ENCODE data around the gene STAM.
A peak's percentile ranks its signal among the peaks of the same experiment; 100 is the strongest.
"Not testable (repeated sequence)": the region's sequence is repeated elsewhere in the genome, so short reads cannot be mapped to it uniquely, and the experiment has no call there.

Gene STAM

GRCh38 chr10:17643755-17644484 is at the start of gene STAM:
Gene STAM (plus strand): TSS chr10:17644151. CDS start chr10:17644340, 189 bp downstream.
- peak; percentile 94 for DNase-seq

DNA sequence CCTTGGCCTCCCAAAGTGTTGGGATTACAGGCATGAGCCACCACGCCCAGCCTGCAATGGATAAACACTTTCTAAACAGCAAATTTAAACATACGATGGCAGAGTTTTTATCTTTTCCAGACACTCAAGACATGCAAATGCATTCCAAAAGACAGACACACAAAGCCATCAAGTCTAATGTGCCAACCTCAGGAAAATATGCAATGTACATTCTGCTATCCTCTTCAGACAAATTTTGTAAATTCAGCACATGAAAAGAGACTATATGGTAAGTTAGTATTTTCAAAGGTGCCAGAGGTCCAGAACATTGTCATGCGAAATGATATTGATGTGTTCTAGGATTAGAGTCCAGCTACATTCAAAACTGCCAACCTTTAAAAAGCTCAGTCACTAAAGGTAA is 46.6 kb upstream of the STAM start:
- DNase-seq = no peak

DNA sequence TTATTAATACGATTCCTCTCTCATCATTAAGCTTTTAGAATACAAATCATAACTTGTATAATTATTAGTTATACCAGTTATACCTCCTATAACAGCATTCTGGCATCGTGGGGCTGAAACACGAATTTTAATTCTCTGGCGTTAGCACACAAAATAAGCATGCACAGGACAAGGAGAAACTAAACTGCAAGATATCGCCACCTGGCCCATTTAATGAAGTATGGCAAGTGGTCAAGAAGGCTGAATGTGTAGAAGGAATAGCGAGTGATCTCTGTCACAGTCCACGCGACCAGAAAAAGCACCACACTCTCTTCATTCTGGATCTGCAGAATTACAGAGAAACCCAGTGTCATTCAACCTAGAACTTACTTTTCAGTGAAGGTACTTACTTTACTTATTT is 44.9 kb upstream of the STAM start:
- DNase-seq = peak; percentile 57

DNA sequence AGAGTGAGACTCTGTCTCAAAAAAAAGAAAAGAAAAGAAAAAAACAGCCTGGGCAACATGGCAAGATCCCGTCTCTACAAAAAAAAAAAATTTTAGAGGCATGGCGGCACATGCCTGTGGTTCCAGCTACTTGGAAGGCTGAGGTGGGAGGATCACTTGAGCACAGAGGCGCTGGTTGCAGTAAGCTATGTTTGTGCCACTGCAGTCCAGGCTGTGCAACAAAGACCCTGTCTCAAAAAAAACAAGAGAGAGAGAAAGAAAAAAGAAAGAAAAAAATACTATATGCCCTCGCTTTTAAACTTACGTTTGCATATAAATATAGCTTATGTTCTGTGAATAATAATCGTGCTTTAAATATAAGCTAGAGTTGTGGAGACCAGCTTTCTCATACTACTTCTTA is 38.0 kb upstream of the STAM start:
- DNase-seq = no peak

- DNase-seq = no peak
Measured at GRCh38 chr10:17606547-17607040, 37.4 kb upstream of the STAM start.

- no peak for DNase-seq
Measured at GRCh38 chr10:17607060-17607459, 36.9 kb upstream of the STAM start.

GRCh38 chr10:17607603-17608332 is 36.2 kb upstream of the STAM start:
- peak; percentile 59 for DNase-seq

DNA sequence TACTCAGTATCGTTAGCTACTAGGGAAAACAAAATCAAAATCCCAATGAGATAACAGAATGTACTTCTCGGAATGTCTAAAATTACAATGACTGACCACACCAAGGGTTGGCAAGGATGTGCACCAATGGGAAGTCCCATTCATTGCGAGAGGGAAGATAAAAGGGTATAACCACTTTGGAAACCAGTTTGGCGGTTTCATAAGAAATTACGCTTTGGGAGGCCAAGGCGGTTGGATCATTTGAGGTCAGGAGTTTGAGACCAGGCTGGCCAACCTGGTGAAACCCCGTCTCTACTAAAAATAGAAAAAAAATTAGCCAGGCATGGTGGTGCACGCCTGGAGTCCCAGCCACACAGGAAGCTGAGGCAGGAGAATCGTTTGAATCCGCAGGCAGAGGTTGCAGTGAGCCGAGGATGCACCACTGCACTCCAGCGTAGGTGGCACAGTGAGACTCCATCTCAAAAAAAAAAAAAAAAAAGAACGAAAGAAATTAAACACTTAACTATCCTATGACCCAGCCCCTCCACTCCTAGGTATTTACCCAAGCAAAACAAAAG is 34.4 kb upstream of the STAM start:
- no peak for DNase-seq

DNA sequence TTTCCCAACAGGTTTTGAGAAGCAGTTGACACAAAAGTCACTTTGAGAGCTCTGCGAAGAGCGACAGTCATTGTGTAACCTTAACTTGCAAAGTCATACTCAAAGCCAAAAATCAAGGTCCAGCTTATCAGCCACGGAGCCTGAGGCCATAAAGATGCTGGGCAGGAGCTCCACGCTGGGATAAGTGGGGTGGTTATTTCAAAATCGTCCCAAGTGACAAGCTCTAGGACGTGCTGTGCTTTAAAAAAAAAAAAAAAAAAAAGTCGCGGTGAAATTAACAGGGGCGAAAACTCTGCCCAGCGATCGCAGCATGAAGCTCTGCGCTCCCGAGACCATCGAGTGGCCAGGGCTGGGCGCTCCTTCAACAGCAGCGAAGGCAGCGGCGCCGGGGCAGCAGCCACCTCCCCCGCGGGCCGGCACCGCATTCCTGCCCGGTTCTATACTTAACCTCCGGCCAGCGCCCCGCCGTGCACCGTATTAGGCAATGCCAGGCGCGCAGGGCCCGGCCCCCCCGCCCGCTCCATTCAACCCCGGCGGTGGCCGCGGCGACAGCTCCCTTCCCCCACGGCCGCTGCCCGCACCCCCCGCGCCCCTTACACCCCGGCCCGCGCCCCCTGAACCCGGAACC is 27.4 kb upstream of the STAM start:
- DNase-seq = peak; percentile 39

DNA sequence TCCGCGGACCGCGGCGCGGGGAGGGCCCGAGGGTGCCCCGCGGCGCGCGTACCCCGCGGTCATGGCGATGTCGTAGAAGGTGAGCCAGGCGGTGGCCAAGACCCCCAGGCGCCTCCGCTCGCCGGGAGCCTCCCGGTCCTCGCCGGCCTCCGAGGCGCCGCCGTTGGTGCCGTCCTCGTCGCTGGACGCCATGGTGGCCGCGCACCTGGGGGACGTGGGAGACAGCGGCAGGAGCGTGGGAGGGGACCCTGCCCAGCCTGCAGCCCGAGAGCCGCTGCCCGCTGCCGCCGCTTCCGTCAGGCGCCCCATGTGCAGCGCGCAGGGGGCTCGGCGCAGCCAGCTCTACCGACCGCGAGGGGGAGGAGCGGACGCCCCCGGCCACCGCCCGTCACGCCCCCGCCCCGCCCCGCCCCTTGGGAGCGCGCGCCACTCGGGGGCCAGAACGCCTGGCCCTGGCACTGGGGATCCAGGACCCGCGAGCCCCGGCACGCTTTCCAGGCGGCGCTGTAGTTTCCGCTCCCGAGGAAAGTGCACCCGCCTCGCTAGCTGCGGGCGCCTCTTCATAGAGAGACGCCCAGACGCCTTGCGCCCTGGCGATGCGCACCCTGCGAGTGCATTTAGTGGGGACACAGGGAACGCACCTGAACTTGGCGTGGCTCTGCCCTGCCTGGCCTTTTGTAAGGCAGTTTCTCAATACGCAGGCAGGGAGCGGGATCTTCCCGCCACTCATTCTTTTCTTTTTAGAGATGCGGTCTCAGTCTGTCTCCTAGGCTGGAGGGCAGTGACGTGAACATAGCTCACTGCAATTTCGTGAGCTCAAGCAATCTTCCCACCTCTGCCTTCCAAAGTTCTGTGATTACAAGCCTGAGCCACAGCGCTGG is 26.7 kb upstream of the STAM start, which contains the start of gene HACD1:
Gene HACD1 (minus strand): TSS at position 344 of the 881 bp plus-strand sequence. CDS start 35 bp downstream, at position 309.
- peak; percentile 67 for DNase-seq

DNA sequence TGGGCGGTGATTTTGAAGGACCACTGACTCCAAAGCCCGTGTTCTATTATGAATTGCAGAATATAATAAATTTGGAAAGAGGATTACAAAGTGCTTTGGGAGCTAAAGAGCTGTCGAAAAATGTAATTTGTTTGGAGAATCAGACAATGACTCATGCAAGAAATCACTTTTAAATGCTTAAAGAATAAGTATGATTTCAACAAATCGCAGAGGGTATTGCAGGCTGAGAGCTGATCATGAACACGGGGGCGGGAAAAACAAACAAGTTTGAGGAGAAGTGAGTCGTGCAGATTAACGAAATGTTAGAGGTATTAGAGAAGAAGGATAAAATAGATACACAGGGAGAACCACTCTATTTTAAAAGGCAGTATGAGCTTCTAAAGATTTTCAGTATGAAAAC is 21.9 kb upstream of the STAM start:
- peak; percentile 20 for DNase-seq

- no peak for DNase-seq
Measured at GRCh38 chr10:17624996-17625395, 19.0 kb upstream of the STAM start.

DNA sequence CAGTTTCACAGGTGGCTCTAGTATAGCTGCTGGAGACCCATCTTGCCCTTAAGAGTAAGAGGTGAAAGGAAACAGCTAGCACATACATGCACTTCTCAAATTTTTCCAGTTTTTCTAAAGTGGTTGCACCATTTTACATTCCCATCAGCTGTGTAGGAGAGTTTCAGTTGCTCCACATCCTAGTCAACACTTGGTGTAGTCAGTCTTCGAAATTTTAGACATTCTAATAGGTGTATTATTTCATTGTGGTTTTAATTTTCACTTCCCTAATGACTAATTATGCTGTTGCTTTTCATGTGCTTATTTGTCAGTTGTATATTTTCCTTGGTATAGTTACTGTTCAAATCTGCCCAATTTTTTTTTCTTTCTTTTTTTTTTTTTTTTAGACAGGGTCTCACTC is 17.3 kb upstream of the STAM start:
- no peak for DNase-seq

DNA sequence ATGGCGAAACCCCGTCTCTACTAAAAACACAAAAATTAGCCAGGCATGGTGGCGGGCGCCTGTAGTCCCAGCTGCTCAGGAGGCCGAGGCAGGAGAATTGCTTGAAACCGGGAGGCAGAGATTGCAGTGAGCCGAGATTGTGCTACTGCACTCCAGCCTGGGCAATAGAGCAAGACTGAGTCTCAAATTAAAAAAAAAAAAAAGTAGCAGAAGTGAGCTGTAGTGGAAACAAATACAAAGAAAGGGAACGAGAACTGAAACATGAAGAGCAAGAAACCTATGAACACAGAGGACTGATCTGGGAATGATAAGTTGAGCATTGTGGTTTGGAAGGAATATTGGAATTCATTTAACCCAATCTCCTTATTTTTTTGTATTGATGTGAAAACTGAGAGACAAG is 11.4 kb upstream of the STAM start:
- not testable (repeated sequence) for DNase-seq

DNA sequence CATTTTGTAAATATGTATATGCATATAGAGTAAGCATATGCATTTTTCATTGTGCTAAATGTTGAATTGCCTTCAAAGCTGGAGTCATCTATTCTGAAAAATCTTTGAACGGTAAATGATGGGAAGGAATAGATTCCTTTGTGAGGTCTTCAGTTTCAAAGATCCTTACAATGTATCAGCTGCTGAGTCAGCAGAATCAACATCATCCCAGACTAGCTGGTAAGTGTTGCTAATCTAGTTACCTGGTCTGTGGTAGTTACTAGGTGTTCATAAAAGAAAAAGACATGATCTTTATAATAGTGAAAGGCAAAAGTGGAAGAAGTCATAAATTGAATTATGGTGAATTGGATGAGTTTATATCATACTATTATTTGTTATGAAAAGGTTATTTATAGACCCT is 10.6 kb upstream of the STAM start:
- DNase-seq = no peak

DNA sequence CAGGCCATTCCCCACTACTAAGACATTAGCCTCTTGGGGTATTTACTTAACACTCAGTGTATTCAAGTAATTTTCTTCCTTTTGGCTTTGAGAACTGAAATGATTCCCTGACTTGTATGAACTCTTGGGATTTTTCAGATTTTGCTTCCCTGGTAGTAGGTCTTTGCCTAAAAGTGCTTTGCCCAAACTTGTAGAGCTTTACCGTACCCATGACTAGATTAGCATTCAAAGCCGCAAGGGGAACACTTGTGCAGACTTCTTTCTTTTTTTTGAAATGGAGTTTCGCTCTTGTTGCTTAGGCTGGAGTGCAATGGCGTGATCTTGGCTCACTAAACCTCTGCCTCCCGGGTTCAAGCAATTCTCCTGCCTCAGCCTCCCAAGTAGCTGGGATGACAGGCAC is 6.1 kb upstream of the STAM start:
- no peak for DNase-seq

DNA sequence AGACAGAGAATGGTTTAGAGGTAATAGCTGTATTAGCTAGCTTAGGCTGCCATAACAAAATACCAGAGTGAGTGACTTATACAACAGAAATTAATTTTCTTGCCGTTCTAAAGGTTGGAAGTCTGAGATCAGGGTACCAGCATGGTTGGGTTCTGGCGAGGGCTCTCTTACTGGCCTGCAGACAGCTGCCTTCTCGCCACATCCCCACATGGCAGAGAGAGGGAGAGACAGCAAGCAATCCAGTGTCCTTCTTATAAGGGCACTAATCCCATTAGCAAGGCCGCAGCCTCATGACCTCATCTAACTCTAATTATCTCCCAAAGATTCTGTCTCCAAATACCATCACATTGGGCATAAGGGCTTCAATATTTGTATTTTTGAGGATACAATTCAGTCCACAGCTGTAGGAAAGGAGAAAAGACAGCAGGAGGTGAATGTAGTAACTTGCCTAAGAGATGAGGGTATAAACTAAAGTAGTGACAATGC is 3.6 kb upstream of the STAM start:
- no peak for DNase-seq

DNA sequence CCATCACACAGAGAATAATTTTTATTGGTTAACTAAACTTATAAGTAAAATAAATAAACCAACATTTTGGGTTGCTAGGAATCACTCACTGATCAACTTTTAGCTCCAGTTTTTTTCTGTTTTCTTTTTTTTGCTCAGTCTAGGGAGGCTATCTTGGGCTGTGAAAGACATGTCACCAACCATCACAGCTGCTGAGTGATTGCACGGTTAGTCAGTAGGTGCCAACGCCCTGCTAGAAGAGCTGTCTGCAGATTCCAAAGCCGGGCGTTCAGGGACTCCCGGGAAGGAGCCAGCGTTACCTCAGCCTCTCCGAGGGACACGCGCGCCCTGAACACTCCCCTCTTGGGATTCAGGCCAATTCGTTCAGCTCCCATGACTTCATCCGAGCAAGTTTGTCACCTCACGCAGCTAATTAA is 604 bp upstream of the STAM start:
- peak; percentile 81 for DNase-seq

DNA sequence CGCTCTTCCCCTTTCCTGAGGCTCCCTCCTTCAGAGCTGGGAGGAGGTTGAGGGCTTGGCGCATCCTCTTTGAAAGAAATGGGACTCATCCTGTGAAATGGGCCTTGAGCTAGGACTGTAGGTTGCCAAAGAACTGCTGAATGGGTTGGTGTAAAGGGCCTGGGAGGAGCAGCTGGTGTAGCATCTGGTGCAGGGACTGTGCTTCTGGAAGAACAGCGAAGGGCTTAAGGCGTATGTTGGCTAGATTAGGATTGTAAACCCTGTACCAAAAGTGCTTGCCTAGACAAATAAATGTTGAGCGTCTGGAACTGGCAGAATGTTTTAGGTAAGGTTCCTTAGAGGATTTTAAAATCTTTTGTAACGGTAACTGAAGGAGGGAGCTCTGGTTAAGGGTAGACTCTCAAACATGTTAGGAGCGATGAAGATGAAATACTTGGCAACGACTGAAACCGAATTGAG is 563 bp downstream of the STAM start:
- DNase-seq = peak; percentile 24

GRCh38 chr10:17645621-17646345 is 1.8 kb downstream of the STAM start:
- no peak for DNase-seq

- no peak for DNase-seq
Measured at GRCh38 chr10:17647326-17647725, 3.4 kb downstream of the STAM start.
